OCI-LY7 (cell line): ENCODE measurements around the gene TMPRSS3. TPM values are rescaled to one million over a fixed set of nuclear protein-coding genes. Genes with fewer than 3 reads are reported as not detected.

Experiments
- BruUV-seq: library from RNA; stranded (reverse); fragments of 400-500 nt; replicated peaks from 2 replicates; lab custom pipeline; 2021; lab: Mats Ljungman, UMichigan
- CTCF ChIA-PET: fragments of 300-600 bp; sonication (Branson Sonifier 250); formaldehyde crosslinking; loops from one replicate; lab custom pipeline; 2022; ENCODE audit warnings: antibody characterized with exemption; ENCODE audit not compliant: unreplicated experiment; lab: Charles Lee
- POLR2A ChIA-PET: fragments of 300-600 bp; sonication (Branson Sonifier 250); formaldehyde crosslinking; loops from one replicate; lab custom pipeline; 2022; ENCODE audit warnings: antibody characterized with exemption; lab: Charles Lee
- DNase-seq: peaks from one replicate; pipeline ENCODE4 v3.0.0-alpha.2; 2015; ENCODE audit warnings: low spot score
- H2AFZ ChIP-seq: fragments of 200-600 bp; sonication (generic), shearing (Covaris generic); 2 replicates; pipeline ENCODE4 v1.6.1; 2014; ENCODE audit warnings: mild to moderate bottlenecking, antibody characterized with exemption, low read length, moderate library complexity
- H3K27ac ChIP-seq: fragments of 200-600 bp; sonication (generic); 2 replicates; pipeline ENCODE4 v1.5.1; 2014; ENCODE audit warnings: mixed run types, low read depth, mild to moderate bottlenecking, moderate library complexity, low read length, inconsistent platforms; ENCODE audit not compliant: poor library complexity, severe bottlenecking
- H3K36me3 ChIP-seq: fragments of 200-600 bp; sonication (generic); 2 replicates; pipeline ENCODE4 v1.6.1; 2014; ENCODE audit warnings: mild to moderate bottlenecking, antibody characterized with exemption, low read length, moderate library complexity, mixed read lengths; ENCODE audit not compliant: insufficient read depth
- H3K4me1 ChIP-seq: fragments of 200-600 bp; sonication (generic); 2 replicates; pipeline ENCODE4 v1.5.1; 2014; ENCODE audit warnings: mild to moderate bottlenecking, low read length; ENCODE audit not compliant: insufficient read depth, poor library complexity, severe bottlenecking
- H3K4me2 ChIP-seq: fragments of 200-600 bp; sonication (generic); 2 replicates; pipeline ENCODE4 v1.6.1; 2014; ENCODE audit warnings: mild to moderate bottlenecking, low read length
- H3K4me3 ChIP-seq: fragments of 200-600 bp; sonication (generic); 2 replicates; pipeline ENCODE4 v1.5.1; 2014; ENCODE audit warnings: mild to moderate bottlenecking, low read depth, low read length; ENCODE audit not compliant: poor library complexity, severe bottlenecking
- H3K79me2 ChIP-seq: fragments of 200-600 bp; sonication (generic); 2 replicates; pipeline ENCODE4 v1.6.1; 2016; ENCODE audit warnings: low read depth, mild to moderate bottlenecking, low read length, moderate library complexity, mixed read lengths; ENCODE audit not compliant: insufficient read depth
- H3K9me2 ChIP-seq: fragments of 200-600 bp; sonication (generic); 2 replicates; pipeline ENCODE4 v1.6.1; 2016; ENCODE audit warnings: mild to moderate bottlenecking, low read length, mixed read lengths; ENCODE audit not compliant: insufficient read depth
- H3K9me3 ChIP-seq: fragments of 200-600 bp; sonication (generic); 2 replicates; pipeline ENCODE4 v1.6.1; 2014; ENCODE audit warnings: mild to moderate bottlenecking, mixed run types, low read length, mixed read lengths
- H4K20me1 ChIP-seq: fragments of 200-600 bp; sonication (generic); 2 replicates; pipeline ENCODE4 v1.6.1; 2014; ENCODE audit warnings: mild to moderate bottlenecking, antibody characterized with exemption, low read length, moderate library complexity, mixed read lengths; ENCODE audit not compliant: insufficient read depth
- EZH2phosphoT487 ChIP-seq: fragments of 200-600 bp; sonication (generic); IDR thresholded peaks from 2 replicates; pipeline ENCODE4 v1.6.1; 2018; ENCODE audit warnings: low read depth, borderline replicate concordance, mild to moderate bottlenecking, mixed run types, antibody characterized with exemption, low read length, moderate library complexity, mixed read lengths
- intact Hi-C: fragments of 100-400 bp; cut with micrococcal nuclease; formaldehyde crosslinking; loops from one replicate; pipeline ENCODE4 v1.10.0; 2022; ENCODE audit not compliant: unreplicated experiment
- total RNA-seq, 2 experiments: library from RNA; depleted of rRNA in 1 of 2; stranded (reverse); fragments of >200 nt in 1 of 2; shearing (Covaris generic) in 1 of 2; gene quantifications; 2 replicates each; pipeline ENCODE4 v1.2.3, GENCODE V29; 2014 to 2022
- TF ChIP-seq, protein P1 (sequence below): fragments of 200-600 bp; sonication (generic); conservative IDR thresholded peaks from 2 replicates; pipeline ENCODE4 v1.5.1; 2014; ENCODE audit warnings: mild to moderate bottlenecking, antibody characterized with exemption, low read length, moderate library complexity, mixed read lengths

Gene TMPRSS3
- total RNA-seq, 2 experiments from 2014 or later = not detected

DNA sequence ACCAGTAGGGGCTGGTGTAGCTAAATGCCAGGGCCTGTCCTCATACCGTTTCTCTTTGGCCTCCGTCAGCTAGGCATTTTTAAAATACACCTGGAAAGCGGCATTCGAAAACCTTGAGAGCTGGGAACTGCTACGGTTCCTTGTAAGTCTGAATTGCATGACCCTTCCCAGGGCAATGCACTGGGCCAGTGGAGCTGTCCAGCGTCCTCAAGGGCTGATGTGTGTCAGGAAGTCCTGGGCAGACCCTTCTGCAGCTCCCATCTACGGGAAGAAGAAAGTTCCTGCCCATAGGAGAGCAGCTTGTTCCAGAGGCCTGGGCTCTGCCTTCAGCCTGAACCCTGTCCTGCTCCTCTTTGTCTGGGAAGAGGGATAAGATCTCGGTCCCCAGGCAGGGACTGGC lies 41.9 kb upstream of the TMPRSS3 start:
- Histone ChIP-seq H3K36me3 (no peaks in the 10 kb centered on the region), H3K4me2 (no peak overlapping the region), H3K9me3 (peaks cover 3% of the 10 kb centered on the region; the same call in 1 of the 2 replicates), H3K4me1 (no peaks in the 10 kb centered on the region), H2AFZ (no peak overlapping the region), H3K79me2 (no peaks in the 10 kb centered on the region), H3K9me2 (no peaks in the 10 kb centered on the region), H4K20me1 (no peaks in the 10 kb centered on the region), H3K27ac (no peak overlapping the region), H3K4me3 (no peak overlapping the region)
- no peak for DNase-seq
- BruUV-seq = no TSS peak
- intact Hi-C loops = no loop called here
- POLR2A ChIA-PET = no interaction called here
- TF ChIP-seq, protein P1, sequence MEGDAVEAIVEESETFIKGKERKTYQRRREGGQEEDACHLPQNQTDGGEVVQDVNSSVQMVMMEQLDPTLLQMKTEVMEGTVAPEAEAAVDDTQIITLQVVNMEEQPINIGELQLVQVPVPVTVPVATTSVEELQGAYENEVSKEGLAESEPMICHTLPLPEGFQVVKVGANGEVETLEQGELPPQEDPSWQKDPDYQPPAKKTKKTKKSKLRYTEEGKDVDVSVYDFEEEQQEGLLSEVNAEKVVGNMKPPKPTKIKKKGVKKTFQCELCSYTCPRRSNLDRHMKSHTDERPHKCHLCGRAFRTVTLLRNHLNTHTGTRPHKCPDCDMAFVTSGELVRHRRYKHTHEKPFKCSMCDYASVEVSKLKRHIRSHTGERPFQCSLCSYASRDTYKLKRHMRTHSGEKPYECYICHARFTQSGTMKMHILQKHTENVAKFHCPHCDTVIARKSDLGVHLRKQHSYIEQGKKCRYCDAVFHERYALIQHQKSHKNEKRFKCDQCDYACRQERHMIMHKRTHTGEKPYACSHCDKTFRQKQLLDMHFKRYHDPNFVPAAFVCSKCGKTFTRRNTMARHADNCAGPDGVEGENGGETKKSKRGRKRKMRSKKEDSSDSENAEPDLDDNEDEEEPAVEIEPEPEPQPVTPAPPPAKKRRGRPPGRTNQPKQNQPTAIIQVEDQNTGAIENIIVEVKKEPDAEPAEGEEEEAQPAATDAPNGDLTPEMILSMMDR = no peak
- TF ChIP-seq EZH2phosphoT487 = no peak
- CTCF ChIA-PET = no interaction called here

- Histone ChIP-seq H4K20me1 (no peaks in the 10 kb centered on the region), H3K4me1 (no peaks in the 10 kb centered on the region), H3K36me3 (no peaks in the 10 kb centered on the region), H3K9me3 (peaks cover 7% of the 10 kb centered on the region), H3K79me2 (no peaks in the 10 kb centered on the region), H3K27ac (no peak overlapping the region), H3K4me2 (no peak overlapping the region), H3K4me3 (no peak overlapping the region), H2AFZ (no peak overlapping the region), H3K9me2 (no peaks in the 10 kb centered on the region)
- no peak for DNase-seq
- intact Hi-C loops = no loop called here
- no peak for TF ChIP-seq EZH2phosphoT487
- TF ChIP-seq, protein P1 = no peak
- ChIA-PET POLR2A (no interaction called here), CTCF (no interaction called here)
- BruUV-seq = no TSS peak
These were observed 41.1 kb upstream of the TMPRSS3 start for GRCh38 chr21:42436914-42437313.

DNA sequence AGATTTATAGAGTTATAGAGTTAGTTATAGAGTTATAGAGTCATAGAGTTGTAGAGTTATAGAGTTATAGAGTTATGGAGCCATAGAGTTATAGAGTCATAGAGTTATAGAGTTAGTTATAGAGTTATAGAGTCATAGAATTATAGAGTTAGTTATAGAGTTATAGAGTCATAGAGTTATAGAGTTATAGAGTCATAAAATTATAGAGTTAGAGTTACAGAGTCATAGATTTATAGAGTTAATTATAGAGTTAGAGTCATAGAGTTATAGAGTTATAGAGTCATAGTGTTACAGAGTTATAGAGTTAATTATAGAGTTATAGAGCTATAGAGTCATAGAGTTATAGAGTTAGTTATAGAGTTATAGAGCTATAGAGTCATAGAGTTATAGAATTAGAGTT lies 40.0 kb upstream of the TMPRSS3 start:
- H3K36me3 ChIP-seq = no peaks in the 10 kb centered on the region
- H4K20me1 ChIP-seq = no peaks in the 10 kb centered on the region
- H3K9me2 ChIP-seq = no peaks in the 10 kb centered on the region
- ChIA-PET POLR2A (interaction anchor here (0.5 kb wide), 1 partner anchor 497 kb away, joined by 6 read pairs; no protein-coding TSS in a partner anchor), CTCF (interaction anchor here (0.8 kb wide), 1 partner anchor 125 kb away, joined by 3 read pairs; no protein-coding TSS in a partner anchor)
- no peak overlapping the region for H3K27ac ChIP-seq
- H2AFZ ChIP-seq = no peak overlapping the region
- no peak for TF ChIP-seq EZH2phosphoT487
- TF ChIP-seq, protein P1 = no peak
- BruUV-seq = no TSS peak
- no peak overlapping the region for H3K4me2 ChIP-seq
- intact Hi-C loops = no loop called here
- no peak for DNase-seq
- no peaks in the 10 kb centered on the region for H3K79me2 ChIP-seq
- H3K9me3 ChIP-seq = peaks cover 7% of the 10 kb centered on the region
- H3K4me1 ChIP-seq = no peaks in the 10 kb centered on the region
- no peak overlapping the region for H3K4me3 ChIP-seq
